T-helper 2 cell treated with Interferon-gamma antibody and Interleukin-4, amounts not matched to agents 5 μg/mL and 100 μg/mL, for 36 hours (primary cell): ENCODE results near the gene CNNM2.

Source experiments
- DNase-seq: peaks from one replicate; pipeline ENCODE4 v3.0.0; 2021; ENCODE audit warnings: low spot score
- H3K27ac Mint-ChIP-seq: one replicate; pipeline ENCODE4 v1.8.0; 2021; ENCODE audit warnings: mild to moderate bottlenecking, mixed read lengths
- H3K27me3 Mint-ChIP-seq: one replicate; pipeline ENCODE4 v1.8.0; 2021; ENCODE audit warnings: low read depth, mixed read lengths
- H3K36me3 Mint-ChIP-seq: one replicate; pipeline ENCODE4 v1.8.0; 2021; ENCODE audit warnings: low read depth, mixed read lengths
- H3K4me1 Mint-ChIP-seq: one replicate; pipeline ENCODE4 v1.8.0; 2021; ENCODE audit warnings: low read depth, mixed read lengths
- H3K4me3 Mint-ChIP-seq: one replicate; pipeline ENCODE4 v1.8.0; 2022; ENCODE audit warnings: mild to moderate bottlenecking, moderate library complexity, mixed read lengths
- H3K9me3 Mint-ChIP-seq: one replicate; pipeline ENCODE4 v1.8.0; 2021; ENCODE audit warnings: mixed read lengths

Gene CNNM2

GRCh38 chr10:103083977-103084320 is 165.9 kb downstream of the CNNM2 start:
- H3K4me1 Mint-ChIP-seq = no peaks in the 10 kb centered on the region

DNA sequence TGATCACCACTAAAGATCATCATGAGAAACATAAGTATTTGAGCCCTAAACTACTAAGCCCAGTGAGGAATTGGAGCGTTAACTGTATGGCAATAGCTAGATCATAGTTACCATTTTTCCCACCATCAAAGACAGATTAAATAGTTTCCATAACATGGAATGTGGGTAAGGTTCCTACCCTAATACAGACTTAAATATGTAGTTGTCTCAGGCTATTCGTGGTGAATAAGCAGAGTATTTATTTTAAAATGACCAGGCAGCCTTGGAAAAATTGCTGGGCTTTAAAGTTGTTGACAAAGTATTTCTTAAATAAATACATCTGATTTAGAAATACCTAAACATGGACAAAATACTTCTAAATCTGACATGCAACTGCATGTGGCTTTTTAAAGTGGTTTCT is 168.2 kb downstream of the CNNM2 start:
- Mint-ChIP-seq H3K27ac (no peak overlapping the region), H3K4me1 (no peaks in the 10 kb centered on the region), H3K27me3 (no peaks in the 10 kb centered on the region), H3K9me3 (no peaks in the 10 kb centered on the region), H3K36me3 (peaks cover 53% of the 10 kb centered on the region), H3K4me3 (no peak overlapping the region)
- no peak for DNase-seq

More at GRCh38 chr10:103083977-103084320, 165.9 kb downstream of the CNNM2 start:
- H3K9me3 Mint-ChIP-seq = no peaks in the 10 kb centered on the region
- no peak for DNase-seq
- no peaks in the 10 kb centered on the region for H3K27me3 Mint-ChIP-seq
- H3K4me3 Mint-ChIP-seq = no peak overlapping the region
- no peak overlapping the region for H3K27ac Mint-ChIP-seq
- peaks cover 33% of the 10 kb centered on the region for H3K36me3 Mint-ChIP-seq

- DNase-seq = no peak
- no peak overlapping the region for H3K4me3 Mint-ChIP-seq
- peaks cover 58% of the 10 kb centered on the region for H3K36me3 Mint-ChIP-seq
- no peaks in the 10 kb centered on the region for H3K27me3 Mint-ChIP-seq
- no peaks in the 10 kb centered on the region for H3K9me3 Mint-ChIP-seq
- H3K4me1 Mint-ChIP-seq = no peaks in the 10 kb centered on the region
- no peak overlapping the region for H3K27ac Mint-ChIP-seq
Observed at GRCh38 chr10:103086799-103087198, 168.7 kb downstream of the CNNM2 start.

- Mint-ChIP-seq H3K9me3 (no peaks in the 10 kb centered on the region), H3K27ac (no peak overlapping the region), H3K4me1 (no peaks in the 10 kb centered on the region), H3K36me3 (peaks cover 69% of the 10 kb centered on the region), H3K4me3 (no peak overlapping the region), H3K27me3 (no peaks in the 10 kb centered on the region)
- DNase-seq = no peak
Observed at GRCh38 chr10:103089493-103089892, 171.4 kb downstream of the CNNM2 start.

GRCh38 chr10:103090911-103091310 is 172.8 kb downstream of the CNNM2 start:
- H3K9me3 Mint-ChIP-seq = no peaks in the 10 kb centered on the region
- H3K27me3 Mint-ChIP-seq = no peaks in the 10 kb centered on the region
- no peak overlapping the region for H3K4me3 Mint-ChIP-seq
- H3K4me1 Mint-ChIP-seq = no peaks in the 10 kb centered on the region
- H3K36me3 Mint-ChIP-seq = peaks cover 68% of the 10 kb centered on the region
- H3K27ac Mint-ChIP-seq = no peak overlapping the region
- no peak for DNase-seq

- Mint-ChIP-seq H3K4me1 (no peaks in the 10 kb centered on the region), H3K27me3 (no peaks in the 10 kb centered on the region), H3K36me3 (peaks cover 60% of the 10 kb centered on the region), H3K27ac (no peak overlapping the region), H3K9me3 (no peaks in the 10 kb centered on the region), H3K4me3 (no peak overlapping the region)
- no peak for DNase-seq
Observed at GRCh38 chr10:103095005-103095404, 176.9 kb downstream of the CNNM2 start.

GRCh38 chr10:103096130-103096529 is 178.0 kb downstream of the CNNM2 start:
- Mint-ChIP-seq H3K4me1 (no peaks in the 10 kb centered on the region), H3K4me3 (no peak overlapping the region), H3K36me3 (peaks cover 57% of the 10 kb centered on the region), H3K27ac (no peak overlapping the region), H3K27me3 (no peaks in the 10 kb centered on the region), H3K9me3 (no peaks in the 10 kb centered on the region)
- DNase-seq = no peak

- Mint-ChIP-seq H3K4me3 (no peak overlapping the region), H3K27me3 (no peaks in the 10 kb centered on the region), H3K27ac (no peak overlapping the region), H3K36me3 (peaks cover 51% of the 10 kb centered on the region), H3K9me3 (no peaks in the 10 kb centered on the region), H3K4me1 (peaks cover 4% of the 10 kb centered on the region)
- DNase-seq = no peak
Observed at GRCh38 chr10:103098240-103098639, 180.1 kb downstream of the CNNM2 start.

DNA sequence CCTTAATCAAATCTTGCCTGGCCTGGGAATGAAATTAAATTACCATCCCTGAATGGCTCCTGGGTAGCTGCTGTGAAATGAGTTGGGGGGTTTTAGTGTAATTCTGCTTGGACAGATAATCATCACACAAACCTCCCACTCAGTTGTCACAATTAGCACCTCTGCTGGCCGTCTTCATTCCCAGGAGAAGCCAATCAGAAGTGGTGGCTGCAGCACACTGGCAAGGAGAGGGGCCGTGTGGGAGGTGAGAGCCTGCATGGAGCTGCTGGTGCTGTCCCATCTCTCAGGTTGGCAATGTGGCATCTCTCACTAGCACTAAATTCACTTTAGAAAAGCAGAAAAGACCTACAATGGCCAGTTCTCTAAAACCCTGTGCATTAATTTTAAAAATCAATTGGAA is 182.5 kb downstream of the CNNM2 start:
- peaks cover 48% of the 10 kb centered on the region for H3K36me3 Mint-ChIP-seq
- no peaks in the 10 kb centered on the region for H3K27me3 Mint-ChIP-seq
- no peak overlapping the region for H3K4me3 Mint-ChIP-seq
- peaks cover 4% of the 10 kb centered on the region for H3K4me1 Mint-ChIP-seq
- DNase-seq = no peak
- no peaks in the 10 kb centered on the region for H3K9me3 Mint-ChIP-seq
- H3K27ac Mint-ChIP-seq = no peak overlapping the region

- Mint-ChIP-seq H3K27ac (no peak overlapping the region), H3K4me1 (peaks cover 4% of the 10 kb centered on the region), H3K4me3 (no peak overlapping the region), H3K36me3 (peaks cover 46% of the 10 kb centered on the region), H3K27me3 (no peaks in the 10 kb centered on the region), H3K9me3 (no peaks in the 10 kb centered on the region)
- DNase-seq = no peak
Observed at GRCh38 chr10:103102195-103102594, 184.1 kb downstream of the CNNM2 start.

DNA sequence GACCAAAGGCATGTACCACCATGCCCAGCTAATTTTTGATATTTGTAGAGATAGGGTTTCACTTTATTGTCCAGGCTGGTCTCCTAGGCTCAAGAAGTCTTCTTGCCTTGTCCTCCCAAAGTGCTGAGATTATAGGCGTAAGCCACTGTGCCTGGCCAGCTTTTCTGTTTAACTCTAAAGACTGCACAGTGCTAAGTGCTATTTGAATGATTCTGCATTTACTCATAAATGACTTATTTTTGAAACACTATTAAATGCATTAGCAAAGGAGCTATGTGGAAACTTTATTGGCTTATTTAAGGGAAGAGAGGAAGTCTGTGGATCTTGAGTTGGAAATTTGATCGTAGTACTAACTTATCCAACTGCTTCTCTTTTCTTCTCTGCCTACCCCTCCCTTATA is 185.9 kb downstream of the CNNM2 start:
- no peaks in the 10 kb centered on the region for H3K9me3 Mint-ChIP-seq
- H3K36me3 Mint-ChIP-seq = peaks cover 39% of the 10 kb centered on the region
- H3K27me3 Mint-ChIP-seq = no peaks in the 10 kb centered on the region
- no peak for DNase-seq
- H3K4me3 Mint-ChIP-seq = no peak overlapping the region
- H3K27ac Mint-ChIP-seq = no peak overlapping the region
- peaks cover 4% of the 10 kb centered on the region for H3K4me1 Mint-ChIP-seq

DNA sequence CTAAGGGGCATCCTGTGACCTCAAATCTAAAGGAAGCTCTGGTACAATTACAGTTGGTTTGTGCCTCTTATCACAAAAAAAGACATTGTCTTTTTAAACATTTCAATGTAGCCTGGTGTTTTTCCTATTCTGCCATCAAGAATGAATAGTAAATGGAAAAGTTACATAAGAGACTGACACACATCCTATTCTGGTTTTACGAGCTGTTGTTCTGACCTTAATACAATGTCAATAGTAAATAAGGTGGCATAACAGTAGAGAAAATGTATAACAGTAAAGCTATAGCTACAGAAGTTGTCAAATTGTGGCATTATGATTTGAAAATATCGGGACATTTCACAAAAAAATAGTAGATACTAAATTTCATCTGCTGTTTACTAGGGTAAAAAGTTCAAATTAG is 186.6 kb downstream of the CNNM2 start:
- peaks cover 37% of the 10 kb centered on the region for H3K36me3 Mint-ChIP-seq
- no peaks in the 10 kb centered on the region for H3K9me3 Mint-ChIP-seq
- no peak overlapping the region for H3K27ac Mint-ChIP-seq
- no peak for DNase-seq
- peaks cover 4% of the 10 kb centered on the region for H3K4me1 Mint-ChIP-seq
- H3K4me3 Mint-ChIP-seq = no peak overlapping the region
- no peaks in the 10 kb centered on the region for H3K27me3 Mint-ChIP-seq

GRCh38 chr10:103105462-103105861 is 187.4 kb downstream of the CNNM2 start:
- Mint-ChIP-seq H3K27me3 (no peaks in the 10 kb centered on the region), H3K4me3 (no peak overlapping the region), H3K9me3 (no peaks in the 10 kb centered on the region), H3K27ac (no peak overlapping the region), H3K4me1 (peaks cover 4% of the 10 kb centered on the region), H3K36me3 (peaks cover 34% of the 10 kb centered on the region)
- DNase-seq = no peak

DNA sequence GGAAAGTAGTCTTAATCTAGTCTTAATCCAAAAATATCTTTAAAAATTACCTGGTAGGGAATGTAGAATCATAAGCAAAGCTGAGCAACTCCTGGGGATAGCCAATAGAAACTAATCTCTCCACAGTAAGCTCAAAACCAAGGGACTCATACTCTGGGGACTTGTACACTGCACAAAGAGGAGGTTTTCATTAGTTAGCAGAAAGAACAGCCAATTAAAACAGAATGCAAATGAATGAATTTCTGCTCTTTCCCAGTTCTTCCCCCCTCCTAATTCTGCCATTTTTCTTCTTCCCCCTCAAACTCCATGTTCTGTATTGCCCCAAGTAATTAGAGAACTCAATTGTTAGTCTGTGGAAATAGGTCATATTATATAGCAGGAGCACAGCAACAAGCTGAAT is 188.4 kb downstream of the CNNM2 start:
- no peaks in the 10 kb centered on the region for H3K27me3 Mint-ChIP-seq
- H3K9me3 Mint-ChIP-seq = no peaks in the 10 kb centered on the region
- peaks cover 7% of the 10 kb centered on the region for H3K4me1 Mint-ChIP-seq
- H3K36me3 Mint-ChIP-seq = peaks cover 33% of the 10 kb centered on the region
- DNase-seq = no peak
- no peak overlapping the region for H3K27ac Mint-ChIP-seq
- H3K4me3 Mint-ChIP-seq = no peak overlapping the region

- no peak overlapping the region for H3K4me3 Mint-ChIP-seq
- H3K36me3 Mint-ChIP-seq = peaks cover 31% of the 10 kb centered on the region
- no peaks in the 10 kb centered on the region for H3K27me3 Mint-ChIP-seq
- DNase-seq = no peak
- no peak overlapping the region for H3K27ac Mint-ChIP-seq
- H3K4me1 Mint-ChIP-seq = peaks cover 9% of the 10 kb centered on the region
- no peaks in the 10 kb centered on the region for H3K9me3 Mint-ChIP-seq
Observed at GRCh38 chr10:103109821-103110220, 191.7 kb downstream of the CNNM2 start.
